ENCODE measurements around the gene FZR1. TPM values are rescaled to one million over a fixed set of nuclear protein-coding genes. Genes with fewer than 3 reads are reported as not detected.

Gene FZR1
- total and polyA plus RNA-seq, 2 of the 4 experiments (the other 2 are of a cell fraction): 21.5 to 47.8 TPM

DNA sequence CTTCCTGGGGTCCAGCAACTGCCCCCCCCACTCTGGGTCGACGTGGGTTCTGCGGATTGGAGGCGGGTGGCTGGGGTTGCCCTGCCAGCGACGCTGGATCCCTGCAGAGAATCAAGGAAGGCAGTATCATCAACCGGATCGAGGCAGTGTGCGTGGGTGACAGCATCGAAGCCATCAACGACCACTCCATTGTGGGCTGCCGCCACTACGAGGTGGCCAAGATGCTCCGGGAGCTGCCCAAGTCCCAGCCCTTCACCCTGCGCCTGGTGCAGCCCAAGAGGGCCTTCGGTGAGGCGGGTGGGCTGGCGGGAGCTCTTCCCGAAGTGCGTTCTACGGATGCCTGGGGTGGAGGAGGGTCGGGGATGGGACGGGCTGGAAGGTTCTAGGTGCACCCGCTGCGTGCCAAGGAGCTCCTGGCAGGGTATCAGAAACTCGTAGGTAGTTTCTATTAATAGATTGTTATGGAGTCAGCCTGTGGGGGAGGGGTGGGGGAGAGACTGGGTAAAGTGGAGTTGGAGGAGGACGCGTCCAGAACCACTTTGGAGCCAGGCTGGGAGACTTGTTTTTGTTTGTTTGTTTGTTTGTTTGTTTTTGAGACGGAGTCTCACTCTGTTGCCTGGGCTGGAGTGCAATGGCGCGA, 80.7 kb downstream of the FZR1 start:
- H3K9me1 ChIP-seq (ENCODE audit: insufficient read depth, low read length): no peaks in the 10 kb centered on the region
- H3K14ac ChIP-seq (replicated peaks; ENCODE audit: low read depth, low read length): no peak overlapping the region
- H3K4me3 ChIP-seq (ENCODE audit: insufficient read depth, low read depth, low read length): no peak overlapping the region
- no peaks in the 10 kb centered on the region; the same call in 1 of the 2 replicates for H3K9me3 ChIP-seq (ENCODE audit: control insufficient read depth, insufficient read depth, low read length)
- no peaks in the 10 kb centered on the region for H4K20me1 ChIP-seq (ENCODE audit: insufficient read depth, low read length)
- BruUV-seq (replicated peaks): no TSS peak
- H2AK5ac ChIP-seq (ENCODE audit: low read depth, low read length): no peak overlapping the region
- ChIA-PET CTCF (no interaction called here), POLR2A (ENCODE audit: unreplicated experiment) (no interaction called here)
- H2BK5ac ChIP-seq (ENCODE audit: low read depth, low read length, poor library complexity, severe bottlenecking): no peak overlapping the region
- no peak overlapping the region for H3K23ac ChIP-seq (ENCODE audit: low read depth, low read length)
- no peak overlapping the region for H3K9ac ChIP-seq (ENCODE audit: low read depth, low read length)
- H3K27ac ChIP-seq (ENCODE audit: insufficient read depth, low read length): no peak overlapping the region
- 78% methylated on average over 19 of the region's 31 CpGs; no CpG with 5 or more reads in 1 of the 2 experiments for WGBS, 2 experiments (ENCODE audit: extremely low coverage in 2 of 2, insufficient read length in 1 of 2)
- no peak overlapping the region for H4K5ac ChIP-seq (ENCODE audit: low read depth, low read length)
- dilution Hi-C loops (cut with HindIII; ENCODE audit: low sequenced_read_pairs, unreplicated experiment) (no loop called here), in situ Hi-C loops (cut with MboI; ENCODE audit: low sequenced_read_pairs) (no loop called here), intact Hi-C loops (cut with micrococcal nuclease) (no loop called here)
- H3K56ac ChIP-seq (ENCODE audit: extremely low read depth, insufficient read depth, low read length): no peak overlapping the region
- no peak overlapping the region for H4K8ac ChIP-seq (ENCODE audit: low read depth in 2 of 2, low read length in 2 of 2)
- H3K4me1 ChIP-seq (ENCODE audit: control insufficient read depth, insufficient read depth, low read length): no peaks in the 10 kb centered on the region
- no peak overlapping the region for H2BK15ac ChIP-seq (ENCODE audit: low read depth, low read length)
- H3K27me3 ChIP-seq (ENCODE audit: control insufficient read depth, insufficient read depth, low read length): peaks cover 11% of the 10 kb centered on the region
- H3K79me1 ChIP-seq (ENCODE audit: low read depth in 1 of 2, low read length in 2 of 2): no peaks in the 10 kb centered on the region
- no peaks in the 10 kb centered on the region for H3K36me3 ChIP-seq (ENCODE audit: control insufficient read depth, insufficient read depth, low read length)
- no peak overlapping the region for H2AK9ac ChIP-seq (replicated peaks; ENCODE audit: low read depth, low read length, poor library complexity)
- H2BK20ac ChIP-seq (ENCODE audit: low read depth, low read length): no peak overlapping the region
- H2AFZ ChIP-seq (replicated peaks; ENCODE audit: low read length, poor library complexity): peak overlapping the region; percentile 21
- TF ChIP-seq POLR2A (IDR thresholded peaks at IDR 0.05; ENCODE audit: low read depth, low read length): no peak
- TF ChIP-seq, protein P1, sequence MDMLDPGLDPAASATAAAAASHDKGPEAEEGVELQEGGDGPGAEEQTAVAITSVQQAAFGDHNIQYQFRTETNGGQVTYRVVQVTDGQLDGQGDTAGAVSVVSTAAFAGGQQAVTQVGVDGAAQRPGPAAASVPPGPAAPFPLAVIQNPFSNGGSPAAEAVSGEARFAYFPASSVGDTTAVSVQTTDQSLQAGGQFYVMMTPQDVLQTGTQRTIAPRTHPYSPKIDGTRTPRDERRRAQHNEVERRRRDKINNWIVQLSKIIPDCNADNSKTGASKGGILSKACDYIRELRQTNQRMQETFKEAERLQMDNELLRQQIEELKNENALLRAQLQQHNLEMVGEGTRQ (IDR thresholded peaks at IDR 0.05; ENCODE audit: low read depth, low read length): no peak
- TF ChIP-seq, protein P2, sequence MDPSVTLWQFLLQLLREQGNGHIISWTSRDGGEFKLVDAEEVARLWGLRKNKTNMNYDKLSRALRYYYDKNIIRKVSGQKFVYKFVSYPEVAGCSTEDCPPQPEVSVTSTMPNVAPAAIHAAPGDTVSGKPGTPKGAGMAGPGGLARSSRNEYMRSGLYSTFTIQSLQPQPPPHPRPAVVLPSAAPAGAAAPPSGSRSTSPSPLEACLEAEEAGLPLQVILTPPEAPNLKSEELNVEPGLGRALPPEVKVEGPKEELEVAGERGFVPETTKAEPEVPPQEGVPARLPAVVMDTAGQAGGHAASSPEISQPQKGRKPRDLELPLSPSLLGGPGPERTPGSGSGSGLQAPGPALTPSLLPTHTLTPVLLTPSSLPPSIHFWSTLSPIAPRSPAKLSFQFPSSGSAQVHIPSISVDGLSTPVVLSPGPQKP (IDR thresholded peaks at IDR 0.05; ENCODE audit: borderline replicate concordance, low read depth, low read length): no peak
- no peak for TF ChIP-seq MAZ (IDR thresholded peaks at IDR 0.05; ENCODE audit: borderline replicate concordance, low read depth, low read length)
- H2BK120ac ChIP-seq (ENCODE audit: low read depth, low read length): no peak overlapping the region
- no peak for DNase-seq
- H3K4ac ChIP-seq (ENCODE audit: low read depth, low read length): no peak overlapping the region
- no peak overlapping the region for H4K91ac ChIP-seq (ENCODE audit: insufficient read depth, low read depth, low read length)
- no peak overlapping the region for H3K18ac ChIP-seq (ENCODE audit: low read depth, low read length)
- H3K4me2 ChIP-seq (ENCODE audit: low read depth, low read length): no peak overlapping the region
- ATAC-seq (ENCODE audit: low read depth): no peak

Small RNA genes within 50 kb of the gene (microRNA-seq; reads per million reads assigned to microRNA genes)
- gene AC005786.1 (ENCODE audit: insufficient read depth, insufficient read length): not detected
- not detected for gene RF00212 (ENCODE audit: insufficient read depth, insufficient read length)

Small RNA genes within 50 kb of the gene (small RNA-seq; reads per million reads assigned to genes)
- 0 reads per million in 5 experiments for gene AC005786.1
- 0 reads per million in 5 experiments for gene RF00212

Other genes starting within 250 kb of the FZR1 start
- 21.9 and 26.9 TPM in 2 replicates for gene NFIC, start 139.7 kb upstream of the FZR1 start, total RNA-seq (2012; rRNA removed)
- gene NFIC, start 139.7 kb upstream of the FZR1 start, polyA plus RNA-seq (2012; rRNA removed): 29.2 and 32.1 TPM in 2 replicates
- not detected in 2 replicates for gene SMIM24, start 25.8 kb upstream of the FZR1 start, total RNA-seq (2012; rRNA removed)
- not detected in 2 replicates for gene SMIM24, start 25.8 kb upstream of the FZR1 start, polyA plus RNA-seq (2012; rRNA removed)
- not detected in 2 replicates for gene SMIM44, start 22.9 kb upstream of the FZR1 start, total RNA-seq (2012; rRNA removed)
- not detected in 2 replicates for gene SMIM44, start 22.9 kb upstream of the FZR1 start, polyA plus RNA-seq (2012; rRNA removed)
- gene DOHH, start 5.6 kb upstream of the FZR1 start, total RNA-seq (2012; rRNA removed): 3.2 and 4.2 TPM in 2 replicates
- gene DOHH, start 5.6 kb upstream of the FZR1 start, polyA plus RNA-seq (2012; rRNA removed): 9.2 and 13.6 TPM in 2 replicates
- not detected in 2 replicates for gene TEKTIP1, start 32.9 kb downstream of the FZR1 start, total RNA-seq (2012; rRNA removed)
- gene TEKTIP1, start 32.9 kb downstream of the FZR1 start, polyA plus RNA-seq (2012; rRNA removed): not detected in 2 replicates
- 20.4 and 25.0 TPM in 2 replicates for gene MFSD12, start 51.3 kb downstream of the FZR1 start, total RNA-seq (2012; rRNA removed)
- gene MFSD12, start 51.3 kb downstream of the FZR1 start, polyA plus RNA-seq (2012; rRNA removed): 77.2 and 85.1 TPM in 2 replicates
- gene HMG20B, start 66.6 kb downstream of the FZR1 start, total RNA-seq (2012; rRNA removed): 57.5 and 59.4 TPM in 2 replicates
- gene HMG20B, start 66.6 kb downstream of the FZR1 start, polyA plus RNA-seq (2012; rRNA removed): 63.8 and 76.9 TPM in 2 replicates
- under 0.01 TPM in 2 replicates for gene GIPC3, start 79.2 kb downstream of the FZR1 start, total RNA-seq (2012; rRNA removed)
- gene GIPC3, start 79.2 kb downstream of the FZR1 start, polyA plus RNA-seq (2012; rRNA removed): 0.36 and 0.42 TPM in 2 replicates
- gene TBXA2R, start 100.6 kb downstream of the FZR1 start, total RNA-seq (2012; rRNA removed): 0.28 and 0.36 TPM in 2 replicates
- 2.3 and 3.6 TPM in 2 replicates for gene TBXA2R, start 100.6 kb downstream of the FZR1 start, polyA plus RNA-seq (2012; rRNA removed)
- gene CACTIN, start 120.5 kb downstream of the FZR1 start, total RNA-seq (2012; rRNA removed): 10.8 and 12.8 TPM in 2 replicates
- gene CACTIN, start 120.5 kb downstream of the FZR1 start, polyA plus RNA-seq (2012; rRNA removed): 19.5 and 25.1 TPM in 2 replicates
- 10.8 and 13.6 TPM in 2 replicates for gene PIP5K1C, start 194.2 kb downstream of the FZR1 start, total RNA-seq (2012; rRNA removed)
- 23.3 and 28.0 TPM in 2 replicates for gene PIP5K1C, start 194.2 kb downstream of the FZR1 start, polyA plus RNA-seq (2012; rRNA removed)
- gene TJP3, start 202.1 kb downstream of the FZR1 start, total RNA-seq (2012; rRNA removed): not detected in 2 replicates
- not detected in 2 replicates for gene TJP3, start 202.1 kb downstream of the FZR1 start, polyA plus RNA-seq (2012; rRNA removed)

All from IMR-90 (cell line).